Liver (tissue), 9 donors: Measurements from ENCODE around the gene CD276. TPM values are rescaled to one million over a fixed set of nuclear protein-coding genes. Genes with fewer than 3 reads are reported as not detected.
"Not testable (repeated sequence)": the region's sequence is repeated elsewhere in the genome, so short reads cannot be mapped to it uniquely, and the experiment has no call there.

Experiments
- DNase-seq: peaks from one replicate; pipeline ENCODE4 v3.0.0-alpha.2; 2017; ENCODE audit warnings: low spot score
- H3K27ac ChIP-seq, 2 donors: one replicate each; pipeline ENCODE4 v1.7.0; 2013; ENCODE audit warnings: inconsistent platforms in 2 of 2, low read length in 2 of 2, control low read depth in 1 of 2, low read depth in 1 of 2, mild to moderate bottlenecking in 1 of 2
- H3K27me3 ChIP-seq, 4 donors: one replicate each; pipeline versions ENCODE4 v1.6.1 to v1.7.0; 2013; ENCODE audit warnings: low read length in 3 of 4, inconsistent platforms in 1 of 4, mild to moderate bottlenecking in 1 of 4, moderate library complexity in 1 of 4; ENCODE audit not compliant: control insufficient read depth in 4 of 4, insufficient read depth in 4 of 4
- H3K36me3 ChIP-seq, 4 donors: one replicate each; pipeline versions ENCODE4 v1.6.1 to v1.7.0; 2013; ENCODE audit warnings: low read length in 3 of 4, mild to moderate bottlenecking in 3 of 4, low read depth in 1 of 4, moderate library complexity in 1 of 4; ENCODE audit not compliant: control insufficient read depth in 4 of 4, insufficient read depth in 3 of 4
- H3K4me1 ChIP-seq, 4 donors: one replicate each; pipeline versions ENCODE4 v1.6.1 to v1.7.0; 2013; ENCODE audit warnings: low read length in 3 of 4, mild to moderate bottlenecking in 3 of 4, moderate library complexity in 1 of 4; ENCODE audit not compliant: control insufficient read depth in 4 of 4, insufficient read depth in 4 of 4
- H3K4me3 ChIP-seq, 3 donors: one replicate each; pipeline versions ENCODE4 v1.6.1 to v1.7.0; 2013; ENCODE audit warnings: low read length in 3 of 3, control low read depth in 1 of 3, low read depth in 1 of 3, mild to moderate bottlenecking in 1 of 3
- H3K9ac ChIP-seq, 2 donors: one replicate each; pipeline ENCODE4 v1.7.0; 2013; ENCODE audit warnings: low read length in 2 of 2, mild to moderate bottlenecking in 2 of 2, moderate library complexity in 2 of 2, control low read depth in 1 of 2, low read depth in 1 of 2
- H3K9me3 ChIP-seq, 4 donors: one replicate each; pipeline versions ENCODE4 v1.6.1 to v1.7.0; 2013; ENCODE audit warnings: low read length in 3 of 4; ENCODE audit not compliant: control insufficient read depth in 4 of 4
- EGR1 ChIP-seq, 2 donors: IDR thresholded peaks; 2 replicates each; pipeline ENCODE4 v1.6.1; 2016 to 2018; ENCODE audit warnings: antibody characterized with exemption in 2 of 2, low read depth in 2 of 2
- FOXA1 ChIP-seq: IDR thresholded peaks from 2 replicates; pipeline ENCODE4 v1.6.1; 2016; ENCODE audit warnings: antibody characterized with exemption
- HNF4A ChIP-seq, 2 donors: conservative IDR thresholded peaks; 2 replicates each; pipeline ENCODE4 v1.6.1; 2016; ENCODE audit warnings: antibody characterized with exemption in 2 of 2, mild to moderate bottlenecking in 2 of 2
- RAD21 ChIP-seq, 2 donors: IDR thresholded peaks; 2 replicates each; pipeline ENCODE4 v1.6.1; 2016; ENCODE audit warnings: antibody characterized with exemption in 2 of 2, mild to moderate bottlenecking in 2 of 2
- SP1 ChIP-seq: IDR thresholded peaks from 2 replicates; pipeline ENCODE4 v1.6.1; 2018; ENCODE audit warnings: antibody characterized with exemption, mild to moderate bottlenecking
- YY1 ChIP-seq: IDR thresholded peaks from 2 replicates; pipeline ENCODE4 v1.6.1; 2016; ENCODE audit warnings: antibody characterized with exemption, mild to moderate bottlenecking
- WGBS: extraction: QIAGEN DNeasy Blood & Tissue Kit; methylation state at CpG from one replicate; pipeline ENCODE4 v1.1.7; 2013; 5-methylcytosine and 5-hydroxymethylcytosine counted together
- polyA plus RNA-seq, 2 donors: library from polyadenylated mRNA; stranded (reverse) in 1 of 2; unstranded in 1 of 2; fragments of 200-250 nt in 1 of 2; fragments of >200 nt in 1 of 2; fragmentation: Nextera tagmentation in 1 of 2; extraction: Ambion mirVana in 1 of 2; gene quantifications; one replicate each; pipeline versions ENCODE4 v1.2.1 to v1.2.3, GENCODE V29; 2013 to 2015
- total RNA-seq, 2 donors: library from RNA; depleted of rRNA; stranded (reverse); fragments of >200 nt; gene quantifications; one replicate each; pipeline ENCODE4 v1.2.3, GENCODE V29; 2014
- TF ChIP-seq, protein P1 (sequence below): IDR thresholded peaks from 2 replicates; pipeline ENCODE4 v1.6.1; 2016; ENCODE audit warnings: antibody characterized with exemption
- TF ChIP-seq, protein P2 (sequence below): IDR thresholded peaks from 2 replicates; pipeline ENCODE4 v1.6.1; 2016; ENCODE audit warnings: antibody characterized with exemption
- TF ChIP-seq, protein P3 (sequence below): IDR thresholded peaks from 2 replicates; pipeline ENCODE4 v1.6.1; 2016; ENCODE audit warnings: antibody characterized with exemption, mild to moderate bottlenecking
- TF ChIP-seq, protein P4 (sequence below): fragments of 150-350 bp; IDR thresholded peaks from 2 replicates; pipeline ENCODE4 v1.5.1; 2017; ENCODE audit warnings: improper control_type of control experiment, low read depth, low read length; ENCODE audit not compliant: missing input control
- donor health status: healthy.
- donor health status: healthy.
- donor health status: healthy.
- donor health status: healthy.
- donor health status: healthy.

Gene CD276
- total and polyA plus RNA-seq, 4 donors = 12.9 to 37.9 (median 25.1) TPM

DNA sequence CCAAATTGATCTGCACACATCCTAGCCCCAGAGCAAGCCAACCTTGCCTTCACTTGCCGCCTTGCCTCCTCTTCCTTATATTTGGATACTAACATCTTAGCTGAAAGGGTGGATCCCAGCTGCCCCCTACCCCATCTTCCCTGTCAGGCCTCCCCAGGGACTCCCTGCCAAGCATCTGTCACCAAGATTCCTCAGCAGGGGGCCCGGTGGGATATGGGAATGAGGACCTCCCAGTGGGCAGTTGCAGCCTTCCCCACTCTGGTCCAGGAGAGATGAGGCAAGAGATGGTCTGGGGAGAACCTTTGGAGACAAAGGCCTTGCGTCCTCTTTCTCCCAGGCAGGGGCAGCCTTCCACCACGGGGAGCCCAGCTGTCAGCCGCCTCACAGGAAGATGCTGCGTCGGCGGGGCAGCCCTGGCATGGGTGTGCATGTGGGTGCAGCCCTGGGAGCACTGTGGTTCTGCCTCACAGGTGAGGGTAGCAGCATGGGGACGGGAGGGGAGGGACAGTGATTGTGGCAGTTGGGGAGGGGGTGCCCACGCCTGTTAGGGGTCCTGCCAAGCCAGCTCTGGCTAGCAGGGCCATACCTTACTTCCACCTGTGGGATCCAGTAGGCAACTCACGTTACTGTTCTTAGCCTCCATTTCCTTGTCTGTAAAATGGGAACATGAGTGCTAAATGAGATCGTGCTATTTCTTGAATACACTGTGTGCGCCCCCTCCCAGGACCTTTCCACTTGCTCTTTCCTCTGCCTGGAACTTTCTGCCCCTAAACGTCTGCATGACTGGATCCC, 15.3 kb downstream of the CD276 start:
- 89% methylated on average over 14 of the region's 14 CpGs for WGBS
- DNase-seq = no peak
- H3K9ac ChIP-seq = no peak overlapping the region
- TF ChIP-seq FOXA1 = no peak
- TF ChIP-seq, protein P1, sequence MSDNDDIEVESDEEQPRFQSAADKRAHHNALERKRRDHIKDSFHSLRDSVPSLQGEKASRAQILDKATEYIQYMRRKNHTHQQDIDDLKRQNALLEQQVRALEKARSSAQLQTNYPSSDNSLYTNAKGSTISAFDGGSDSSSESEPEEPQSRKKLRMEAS = no peak
- no peak for TF ChIP-seq SP1
- no peak for TF ChIP-seq HNF4A (conservative IDR thresholded peaks at IDR 0.05)
- TF ChIP-seq, protein P2, sequence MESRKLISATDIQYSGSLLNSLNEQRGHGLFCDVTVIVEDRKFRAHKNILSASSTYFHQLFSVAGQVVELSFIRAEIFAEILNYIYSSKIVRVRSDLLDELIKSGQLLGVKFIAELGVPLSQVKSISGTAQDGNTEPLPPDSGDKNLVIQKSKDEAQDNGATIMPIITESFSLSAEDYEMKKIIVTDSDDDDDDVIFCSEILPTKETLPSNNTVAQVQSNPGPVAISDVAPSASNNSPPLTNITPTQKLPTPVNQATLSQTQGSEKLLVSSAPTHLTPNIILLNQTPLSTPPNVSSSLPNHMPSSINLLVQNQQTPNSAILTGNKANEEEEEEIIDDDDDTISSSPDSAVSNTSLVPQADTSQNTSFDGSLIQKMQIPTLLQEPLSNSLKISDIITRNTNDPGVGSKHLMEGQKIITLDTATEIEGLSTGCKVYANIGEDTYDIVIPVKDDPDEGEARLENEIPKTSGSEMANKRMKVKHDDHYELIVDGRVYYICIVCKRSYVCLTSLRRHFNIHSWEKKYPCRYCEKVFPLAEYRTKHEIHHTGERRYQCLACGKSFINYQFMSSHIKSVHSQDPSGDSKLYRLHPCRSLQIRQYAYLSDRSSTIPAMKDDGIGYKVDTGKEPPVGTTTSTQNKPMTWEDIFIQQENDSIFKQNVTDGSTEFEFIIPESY = no peak
- TF ChIP-seq, protein P3, sequence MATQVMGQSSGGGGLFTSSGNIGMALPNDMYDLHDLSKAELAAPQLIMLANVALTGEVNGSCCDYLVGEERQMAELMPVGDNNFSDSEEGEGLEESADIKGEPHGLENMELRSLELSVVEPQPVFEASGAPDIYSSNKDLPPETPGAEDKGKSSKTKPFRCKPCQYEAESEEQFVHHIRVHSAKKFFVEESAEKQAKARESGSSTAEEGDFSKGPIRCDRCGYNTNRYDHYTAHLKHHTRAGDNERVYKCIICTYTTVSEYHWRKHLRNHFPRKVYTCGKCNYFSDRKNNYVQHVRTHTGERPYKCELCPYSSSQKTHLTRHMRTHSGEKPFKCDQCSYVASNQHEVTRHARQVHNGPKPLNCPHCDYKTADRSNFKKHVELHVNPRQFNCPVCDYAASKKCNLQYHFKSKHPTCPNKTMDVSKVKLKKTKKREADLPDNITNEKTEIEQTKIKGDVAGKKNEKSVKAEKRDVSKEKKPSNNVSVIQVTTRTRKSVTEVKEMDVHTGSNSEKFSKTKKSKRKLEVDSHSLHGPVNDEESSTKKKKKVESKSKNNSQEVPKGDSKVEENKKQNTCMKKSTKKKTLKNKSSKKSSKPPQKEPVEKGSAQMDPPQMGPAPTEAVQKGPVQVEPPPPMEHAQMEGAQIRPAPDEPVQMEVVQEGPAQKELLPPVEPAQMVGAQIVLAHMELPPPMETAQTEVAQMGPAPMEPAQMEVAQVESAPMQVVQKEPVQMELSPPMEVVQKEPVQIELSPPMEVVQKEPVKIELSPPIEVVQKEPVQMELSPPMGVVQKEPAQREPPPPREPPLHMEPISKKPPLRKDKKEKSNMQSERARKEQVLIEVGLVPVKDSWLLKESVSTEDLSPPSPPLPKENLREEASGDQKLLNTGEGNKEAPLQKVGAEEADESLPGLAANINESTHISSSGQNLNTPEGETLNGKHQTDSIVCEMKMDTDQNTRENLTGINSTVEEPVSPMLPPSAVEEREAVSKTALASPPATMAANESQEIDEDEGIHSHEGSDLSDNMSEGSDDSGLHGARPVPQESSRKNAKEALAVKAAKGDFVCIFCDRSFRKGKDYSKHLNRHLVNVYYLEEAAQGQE = no peak
- TF ChIP-seq EGR1 (IDR thresholded peaks at IDR 0.05; ENCODE audit: low read depth in 2 of 2) = no peak
- TF ChIP-seq RAD21 (IDR thresholded peaks at IDR 0.05) = no peak
- no peaks in the 10 kb centered on the region for H3K9me3 ChIP-seq
- H3K27ac ChIP-seq = no peak overlapping the region
- peaks cover 3 to 17% (median 12%) of the 10 kb centered on the region in 4 donors for H3K4me1 ChIP-seq
- H3K27me3 ChIP-seq = no peaks in the 10 kb centered on the region
- no peak overlapping the region for H3K4me3 ChIP-seq
- H3K36me3 ChIP-seq = peaks cover 0 to 17% (median 2%) of the 10 kb centered on the region in 4 donors

DNA sequence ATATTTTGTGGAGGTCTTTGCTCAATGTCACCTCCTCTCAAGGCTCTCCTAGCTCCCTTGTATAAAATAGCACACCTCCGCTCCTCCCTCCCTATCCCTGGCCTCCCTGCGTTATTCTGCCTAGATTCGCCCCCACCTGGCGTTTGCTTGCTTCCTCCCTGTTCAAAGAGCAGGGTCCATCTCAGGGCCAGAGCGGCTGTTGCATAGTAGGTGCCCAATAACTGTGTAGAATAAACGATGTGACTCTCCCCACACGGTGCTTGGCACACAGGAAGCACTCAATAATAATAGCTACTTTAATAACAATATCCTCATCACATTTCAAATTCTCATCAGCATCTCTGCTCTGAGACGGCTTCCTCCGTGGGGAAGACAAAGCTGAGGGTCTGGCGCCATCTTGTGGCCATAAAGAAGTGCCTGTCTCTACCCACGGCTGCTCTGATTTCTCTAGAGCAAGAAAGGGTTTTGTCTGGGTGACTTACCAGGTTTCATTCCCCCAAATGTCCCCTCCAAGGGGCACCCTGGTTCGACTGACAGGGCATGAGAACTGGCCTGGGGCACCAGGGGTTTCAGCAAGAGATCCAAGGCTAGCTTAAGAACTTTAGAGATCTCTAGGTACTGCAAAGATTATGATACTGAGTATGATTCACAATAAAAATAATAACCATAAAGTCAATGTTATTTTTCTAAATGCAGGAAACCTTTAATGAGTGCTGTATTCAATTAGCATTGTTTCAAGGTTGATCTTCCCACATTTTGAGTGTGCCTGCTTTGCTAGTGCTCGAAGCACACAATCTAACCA, 16.1 kb downstream of the CD276 start:
- H3K27me3 ChIP-seq = no peaks in the 10 kb centered on the region
- H3K9me3 ChIP-seq = no peaks in the 10 kb centered on the region
- peak; percentile 74 for DNase-seq
- no peak overlapping the region for H3K4me3 ChIP-seq
- TF ChIP-seq YY1 = no peak
- TF ChIP-seq, protein P4, sequence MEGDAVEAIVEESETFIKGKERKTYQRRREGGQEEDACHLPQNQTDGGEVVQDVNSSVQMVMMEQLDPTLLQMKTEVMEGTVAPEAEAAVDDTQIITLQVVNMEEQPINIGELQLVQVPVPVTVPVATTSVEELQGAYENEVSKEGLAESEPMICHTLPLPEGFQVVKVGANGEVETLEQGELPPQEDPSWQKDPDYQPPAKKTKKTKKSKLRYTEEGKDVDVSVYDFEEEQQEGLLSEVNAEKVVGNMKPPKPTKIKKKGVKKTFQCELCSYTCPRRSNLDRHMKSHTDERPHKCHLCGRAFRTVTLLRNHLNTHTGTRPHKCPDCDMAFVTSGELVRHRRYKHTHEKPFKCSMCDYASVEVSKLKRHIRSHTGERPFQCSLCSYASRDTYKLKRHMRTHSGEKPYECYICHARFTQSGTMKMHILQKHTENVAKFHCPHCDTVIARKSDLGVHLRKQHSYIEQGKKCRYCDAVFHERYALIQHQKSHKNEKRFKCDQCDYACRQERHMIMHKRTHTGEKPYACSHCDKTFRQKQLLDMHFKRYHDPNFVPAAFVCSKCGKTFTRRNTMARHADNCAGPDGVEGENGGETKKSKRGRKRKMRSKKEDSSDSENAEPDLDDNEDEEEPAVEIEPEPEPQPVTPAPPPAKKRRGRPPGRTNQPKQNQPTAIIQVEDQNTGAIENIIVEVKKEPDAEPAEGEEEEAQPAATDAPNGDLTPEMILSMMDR = peak; percentile 95
- TF ChIP-seq RAD21 (IDR thresholded peaks at IDR 0.05) = peak; percentile 98 to 99
- TF ChIP-seq, protein P3 = no peak
- TF ChIP-seq EGR1 (IDR thresholded peaks at IDR 0.05; ENCODE audit: low read depth in 2 of 2) = no peak
- 31% methylated on average over 13 of the region's 13 CpGs for WGBS
- H3K9ac ChIP-seq = no peak overlapping the region
- H3K27ac ChIP-seq = no peak overlapping the region
- H3K4me1 ChIP-seq = peaks cover 1 to 10% (median 7%) of the 10 kb centered on the region in 4 donors
- peaks cover 0 to 21% (median 4%) of the 10 kb centered on the region in 4 donors for H3K36me3 ChIP-seq

DNA sequence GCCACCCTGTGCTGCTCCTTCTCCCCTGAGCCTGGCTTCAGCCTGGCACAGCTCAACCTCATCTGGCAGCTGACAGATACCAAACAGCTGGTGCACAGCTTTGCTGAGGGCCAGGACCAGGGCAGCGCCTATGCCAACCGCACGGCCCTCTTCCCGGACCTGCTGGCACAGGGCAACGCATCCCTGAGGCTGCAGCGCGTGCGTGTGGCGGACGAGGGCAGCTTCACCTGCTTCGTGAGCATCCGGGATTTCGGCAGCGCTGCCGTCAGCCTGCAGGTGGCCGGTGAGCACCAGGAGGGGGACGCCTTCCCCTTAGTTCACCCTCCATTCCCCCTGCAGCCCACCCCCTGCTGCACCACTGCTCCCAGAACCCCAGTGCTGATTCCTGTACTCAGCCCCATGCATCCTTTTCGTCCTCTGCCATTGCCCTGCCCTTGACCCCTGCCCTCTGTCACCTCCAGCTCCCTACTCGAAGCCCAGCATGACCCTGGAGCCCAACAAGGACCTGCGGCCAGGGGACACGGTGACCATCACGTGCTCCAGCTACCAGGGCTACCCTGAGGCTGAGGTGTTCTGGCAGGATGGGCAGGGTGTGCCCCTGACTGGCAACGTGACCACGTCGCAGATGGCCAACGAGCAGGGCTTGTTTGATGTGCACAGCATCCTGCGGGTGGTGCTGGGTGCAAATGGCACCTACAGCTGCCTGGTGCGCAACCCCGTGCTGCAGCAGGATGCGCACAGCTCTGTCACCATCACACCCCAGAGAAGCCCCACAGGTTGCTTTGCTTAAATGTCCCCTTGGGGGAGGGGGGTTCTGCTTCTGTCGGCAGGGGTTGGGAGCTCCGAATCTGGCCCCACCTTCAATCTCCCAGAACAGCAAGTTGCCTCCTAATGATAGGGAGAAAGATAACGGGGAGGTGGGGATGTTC, 18.4 kb downstream of the CD276 start:
- not testable (repeated sequence) for H3K4me1 ChIP-seq, H3K27ac ChIP-seq, H3K27me3 ChIP-seq, DNase-seq, H3K4me3 ChIP-seq, H3K9ac ChIP-seq, H3K9me3 ChIP-seq
- WGBS = 91% methylated on average over 33 of the region's 33 CpGs
- H3K36me3 ChIP-seq = peaks cover 3 to 35% (median 11%) of the 10 kb centered on the region in 4 donors
